GM21723 (cell line): ENCODE measurements around the gene IER3IP1.
"Not testable (repeated sequence)": the region's sequence is repeated elsewhere in the genome, so short reads cannot be mapped to it uniquely, and the experiment has no call there.

Experiments used
- ATAC-seq: cut with Tn5 transposase; IDR thresholded peaks from one replicate; pipeline ENCODE4 v1.9.1; 2021; ENCODE audit warnings: mild to moderate bottlenecking, moderate library complexity; ENCODE audit not compliant: unreplicated experiment

The IER3IP1 gene

DNA sequence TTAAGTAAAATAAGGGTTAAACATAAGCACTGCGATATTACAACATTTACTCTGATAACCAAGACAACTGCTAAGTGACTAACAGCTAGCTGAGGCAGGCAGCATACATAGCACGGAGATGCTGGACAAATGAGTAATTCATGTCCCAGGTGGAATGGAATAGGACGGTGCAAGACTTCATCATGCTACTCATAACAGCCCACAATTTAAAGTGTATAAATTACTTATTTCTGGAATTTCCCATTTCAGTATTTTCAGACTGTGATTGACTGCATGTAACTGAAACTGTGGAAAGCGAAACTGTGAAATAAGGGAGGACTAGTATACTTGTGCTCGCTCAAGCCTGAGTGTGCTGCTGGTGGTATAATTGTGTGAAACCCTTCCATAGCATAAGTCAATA lies 12.9 kb downstream of the IER3IP1 start:
- peak; percentile 73 for ATAC-seq

DNA sequence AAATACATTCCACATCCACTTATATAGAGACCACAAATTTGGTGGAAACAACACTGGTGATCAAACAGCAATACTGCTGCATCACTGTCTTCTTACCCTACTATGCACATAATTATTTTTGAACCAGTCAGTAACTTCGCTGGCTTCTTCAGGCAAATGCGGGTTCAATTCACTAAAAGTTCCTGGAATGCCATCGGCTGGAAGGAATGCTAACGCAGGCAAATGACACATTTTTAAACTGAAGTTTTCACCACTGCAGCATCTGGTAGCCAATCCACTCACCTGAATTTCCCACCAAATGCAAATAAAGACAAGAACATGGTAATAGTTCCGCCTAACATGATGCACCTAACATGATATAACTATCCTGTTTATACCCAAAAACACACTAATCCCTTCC lies 15.9 kb downstream of the IER3IP1 start:
- ATAC-seq: no peak

DNA sequence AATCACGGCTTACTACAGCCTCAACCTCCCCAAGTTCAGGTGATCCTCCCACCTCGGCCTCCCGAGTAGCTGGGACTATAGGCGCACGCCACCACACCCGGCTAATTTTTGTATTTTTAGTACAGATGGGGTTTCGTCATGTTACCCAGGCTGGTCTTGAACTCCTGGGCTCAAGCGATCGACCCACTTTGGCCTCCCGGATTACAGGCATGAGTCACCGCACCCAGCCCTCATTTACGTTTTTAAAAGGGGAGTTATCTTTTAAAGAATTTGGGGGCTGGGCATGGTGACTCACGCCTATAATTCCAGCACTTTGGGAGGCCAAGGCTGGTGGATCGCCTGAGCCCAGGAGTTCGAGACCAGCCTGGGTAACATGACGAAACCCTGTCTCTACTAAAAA lies 17.8 kb downstream of the IER3IP1 start:
- not testable (repeated sequence) for ATAC-seq

DNA sequence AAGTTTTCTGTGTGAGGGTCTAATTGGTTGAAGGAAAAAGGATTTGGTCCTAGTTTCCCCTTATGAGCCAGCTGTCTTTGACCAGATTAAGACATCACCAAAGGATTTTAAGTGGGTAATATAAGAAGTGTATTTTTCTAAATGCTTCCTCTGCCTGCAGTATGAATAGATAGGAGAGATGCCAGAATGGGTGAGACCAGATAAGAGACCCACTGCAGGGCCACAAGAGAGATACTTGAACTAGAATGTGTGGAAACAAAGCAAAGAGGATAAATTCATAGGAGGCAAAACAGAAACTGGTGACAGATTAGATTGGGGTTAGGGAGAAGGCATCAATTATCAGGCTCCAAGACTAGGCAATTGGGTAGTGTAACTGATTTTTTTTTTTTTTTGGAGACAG lies 24.7 kb downstream of the IER3IP1 start:
- ATAC-seq: no peak

DNA sequence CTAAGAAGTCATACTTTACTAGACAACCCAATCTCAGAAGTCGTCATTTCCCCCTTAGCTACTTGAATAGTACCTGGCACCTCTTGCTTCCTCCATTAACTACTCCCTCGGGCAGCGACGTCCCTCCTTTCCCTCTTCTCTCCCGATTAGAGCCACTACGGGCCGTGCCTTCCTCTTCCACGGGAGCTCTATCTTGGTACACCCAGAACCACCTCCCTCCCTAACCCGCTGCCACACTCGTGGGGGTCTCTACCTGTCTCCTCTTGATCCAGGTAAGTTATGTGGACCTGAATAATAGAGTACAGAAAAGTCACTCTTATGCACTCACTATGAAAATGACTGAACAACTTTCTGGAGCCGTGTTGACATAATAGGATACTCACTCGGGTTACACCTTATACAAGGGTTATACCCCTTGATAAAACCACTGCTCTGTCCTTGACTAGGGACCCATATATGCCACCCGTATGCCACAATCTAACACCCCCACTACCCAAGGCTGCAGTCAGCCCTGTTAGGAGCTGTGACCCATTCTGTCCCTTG lies 25.3 kb downstream of the IER3IP1 start:
- ATAC-seq: peak; percentile 18

DNA sequence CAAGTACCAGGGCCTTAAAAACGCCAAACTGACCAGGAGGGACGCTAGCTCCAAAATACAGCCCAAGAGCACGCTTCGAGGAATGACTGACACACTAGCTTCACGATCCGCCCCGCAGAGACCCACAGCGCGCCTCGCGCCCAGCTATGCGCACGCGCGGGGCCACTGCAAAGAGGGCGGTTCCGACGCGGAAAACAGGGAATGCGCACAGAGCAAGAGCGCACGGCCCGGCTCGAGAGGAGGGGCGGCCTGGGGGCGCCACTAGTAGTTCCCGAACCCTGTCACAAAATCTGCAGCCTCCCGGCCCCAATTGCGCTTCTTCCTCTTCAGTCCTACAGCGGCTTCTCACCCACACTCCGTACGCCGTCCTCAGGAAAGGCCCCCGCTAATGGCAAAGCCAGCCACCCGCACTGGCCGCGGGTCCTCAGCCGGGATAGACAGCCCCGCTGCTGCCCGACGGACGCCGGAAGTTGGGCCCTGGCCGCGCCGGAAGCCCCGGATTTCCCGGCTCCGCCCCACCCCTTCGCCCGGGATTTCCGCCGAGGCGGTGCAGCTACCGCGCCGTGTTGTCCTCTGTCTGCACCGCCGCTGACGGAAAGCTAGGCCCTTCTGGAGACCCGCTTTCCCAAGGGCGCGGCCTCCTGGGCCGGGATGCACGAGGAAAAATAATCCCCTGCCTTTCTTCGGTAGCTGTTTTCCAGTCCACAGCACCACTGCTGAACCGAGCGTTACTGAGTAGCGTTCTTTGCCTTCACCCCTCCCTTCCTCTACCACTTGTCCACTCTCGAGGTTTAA lies 25.9 kb downstream of the IER3IP1 start, which contains the start of gene HDHD2:
Gene HDHD2 (minus strand): TSS at position 472 of the 795 bp plus-strand sequence. CDS start 14,061 bp downstream, outside the sequence.
- ATAC-seq: peak; percentile 91

DNA sequence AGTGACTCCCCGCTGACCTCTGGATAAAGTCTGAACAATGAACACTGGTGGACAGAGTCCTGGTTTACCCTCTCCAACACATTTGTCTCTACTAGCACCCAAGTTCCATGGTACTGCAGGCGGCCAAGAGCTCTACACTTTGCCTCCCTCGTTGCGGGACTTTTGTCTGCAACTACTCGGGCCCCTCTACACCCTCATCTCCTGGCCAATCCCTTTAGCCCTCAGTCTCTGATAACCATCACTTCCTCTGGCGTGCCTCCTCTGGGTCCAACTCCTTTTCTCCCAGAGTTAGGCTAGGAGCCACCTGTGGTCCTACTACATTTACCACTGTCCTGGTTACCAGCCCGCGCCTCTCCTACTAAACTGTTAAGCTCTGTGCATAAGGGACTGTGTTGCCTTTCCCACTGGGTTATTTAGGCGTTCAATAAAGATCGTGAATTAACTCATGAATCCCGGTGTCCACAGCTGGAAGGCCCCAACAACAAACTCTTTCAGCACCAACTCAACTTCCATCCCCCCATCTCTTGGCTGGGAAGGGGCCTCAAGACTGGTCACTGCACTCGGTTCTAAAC lies 26.6 kb downstream of the IER3IP1 start:
- no peak for ATAC-seq

DNA sequence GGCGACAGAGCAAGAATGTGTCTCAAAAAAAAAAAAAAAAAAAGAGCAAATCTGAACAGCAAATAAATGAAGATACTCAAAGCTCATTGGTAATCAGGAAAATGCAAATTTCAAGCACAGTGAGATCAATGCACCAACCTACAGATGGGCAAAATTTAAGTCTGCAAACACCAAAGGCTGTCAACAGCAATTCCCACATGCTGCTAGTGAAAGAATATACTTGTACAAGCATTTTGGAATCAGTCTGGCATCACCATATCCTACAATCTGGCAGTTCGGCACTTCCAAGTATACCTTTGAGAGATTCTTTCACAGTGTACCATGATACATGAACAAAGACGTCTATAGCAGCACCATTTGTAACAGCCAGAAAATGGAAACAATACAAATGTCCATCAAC lies 30.0 kb downstream of the IER3IP1 start:
- no peak for ATAC-seq

DNA sequence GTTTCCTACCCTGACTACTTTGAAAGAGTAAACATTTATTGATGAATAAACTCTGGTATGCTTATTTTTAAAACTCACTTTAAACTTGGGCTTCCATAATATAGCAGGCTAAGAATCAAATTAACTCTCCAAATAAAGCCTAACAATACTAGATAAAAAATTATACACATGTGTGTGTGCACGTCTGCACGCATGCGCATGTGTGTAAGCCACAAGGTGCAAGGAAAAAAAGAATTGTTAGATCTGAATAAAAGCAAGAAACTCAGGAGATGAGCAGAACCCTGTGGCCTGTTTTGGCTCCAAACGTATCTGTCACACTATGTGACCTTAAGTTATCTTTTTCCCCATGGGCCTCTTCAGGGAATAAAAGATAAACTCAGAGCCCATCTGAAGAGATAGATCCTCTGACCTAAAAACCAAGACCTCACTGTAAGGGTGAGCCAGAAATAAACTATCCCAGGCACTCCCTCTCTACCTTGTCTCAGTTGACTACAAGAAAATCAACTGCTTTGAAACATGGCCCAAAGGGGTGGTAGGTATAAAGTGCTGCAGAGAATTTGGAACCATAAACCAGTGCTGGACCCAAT lies 32.2 kb downstream of the IER3IP1 start:
- no peak for ATAC-seq

DNA sequence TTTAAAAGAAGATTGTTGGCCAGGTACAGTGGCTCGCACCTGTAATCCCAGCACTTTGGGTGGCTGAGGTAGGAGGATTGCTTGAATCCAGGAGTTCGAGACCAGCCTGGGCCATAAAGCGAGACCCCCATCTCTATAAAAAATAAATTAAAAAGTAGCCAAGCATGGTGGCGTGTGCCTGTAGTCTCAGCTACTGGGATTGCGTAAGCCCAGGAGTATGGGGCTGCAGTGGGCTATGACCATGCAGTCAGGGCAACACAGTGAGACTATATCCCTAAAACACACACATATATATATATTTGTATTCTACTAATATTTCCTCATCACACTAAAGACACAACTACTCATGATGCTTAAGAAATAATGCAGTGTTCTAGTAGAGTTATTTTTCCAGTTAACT lies 33.0 kb downstream of the IER3IP1 start:
- no peak for ATAC-seq

DNA sequence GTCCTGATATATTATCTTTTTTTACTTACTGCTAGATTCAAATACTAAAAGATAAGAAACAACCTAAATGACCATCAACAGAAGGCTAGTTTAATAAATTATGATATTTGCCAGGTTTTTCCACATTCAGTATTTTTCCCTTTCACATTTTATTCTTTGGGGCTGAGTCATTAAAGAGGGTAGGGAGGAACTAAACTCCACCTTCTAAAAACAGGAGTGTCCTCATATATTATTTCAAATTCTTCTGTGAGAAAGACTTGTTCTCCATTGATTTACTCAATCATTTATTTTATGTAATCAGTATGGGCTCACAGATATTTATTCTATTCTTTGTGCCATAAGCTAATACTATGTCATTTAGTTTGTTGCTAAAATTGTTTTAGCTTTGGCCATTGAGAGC lies 34.9 kb downstream of the IER3IP1 start:
- no peak for ATAC-seq

DNA sequence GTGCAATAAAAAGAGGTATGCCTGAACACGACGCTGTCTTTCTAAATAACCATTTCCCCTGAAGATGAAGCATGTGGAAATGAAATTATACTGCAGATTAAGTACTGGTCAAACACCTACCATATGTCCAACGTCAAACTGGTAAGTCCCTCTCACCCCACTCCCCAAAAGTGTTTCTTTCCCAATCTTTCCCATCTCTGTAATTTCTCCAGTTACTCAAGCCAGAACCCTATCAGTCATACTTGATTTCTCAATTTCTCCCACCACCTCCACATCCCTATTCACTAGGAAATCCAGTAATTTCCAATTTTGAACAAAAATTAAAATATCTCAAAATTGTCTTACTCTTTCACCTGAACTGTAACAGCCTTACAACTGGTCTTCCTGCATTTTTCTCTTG lies 55.0 kb downstream of the IER3IP1 start:
- ATAC-seq: no peak

DNA sequence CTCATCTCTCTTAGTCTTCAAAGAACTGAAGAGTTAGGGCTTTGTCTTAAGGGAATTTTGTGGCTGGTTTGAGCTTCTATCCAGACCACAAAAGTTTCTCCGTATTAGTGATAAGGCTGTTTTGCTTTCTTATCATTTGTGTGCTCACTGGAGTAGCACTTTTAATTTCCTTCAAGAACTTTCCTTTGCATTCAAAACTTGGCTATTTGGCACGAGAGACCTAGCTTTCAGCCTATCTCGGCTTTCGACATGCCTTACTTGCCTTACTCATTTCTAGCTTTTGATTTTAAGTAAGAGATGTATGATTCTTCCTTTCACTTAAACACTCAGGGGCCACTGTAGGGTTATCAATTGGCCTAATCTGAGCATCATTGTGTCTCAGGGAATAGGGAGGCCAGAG lies 55.7 kb downstream of the IER3IP1 start:
- peak; percentile 91 for ATAC-seq

DNA sequence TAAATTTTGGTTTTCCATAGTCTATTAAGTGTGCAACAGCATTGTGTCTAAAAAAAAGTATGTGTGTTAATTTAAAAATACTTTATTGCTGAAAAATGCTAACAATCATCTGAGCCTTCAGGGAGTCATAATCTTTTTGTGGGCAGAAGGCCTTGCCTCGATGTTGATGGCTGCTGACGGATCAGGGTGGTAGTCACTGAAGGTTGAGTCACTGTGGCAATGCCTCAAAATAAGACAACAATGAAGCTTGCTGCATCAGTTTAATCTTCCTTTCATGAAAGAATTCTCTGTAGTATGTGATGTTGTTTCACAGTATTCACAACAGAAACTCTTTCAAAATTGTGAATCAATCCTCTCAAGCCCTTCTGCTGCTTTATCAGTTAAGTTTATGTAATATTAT lies 57.2 kb downstream of the IER3IP1 start:
- ATAC-seq: no peak

DNA sequence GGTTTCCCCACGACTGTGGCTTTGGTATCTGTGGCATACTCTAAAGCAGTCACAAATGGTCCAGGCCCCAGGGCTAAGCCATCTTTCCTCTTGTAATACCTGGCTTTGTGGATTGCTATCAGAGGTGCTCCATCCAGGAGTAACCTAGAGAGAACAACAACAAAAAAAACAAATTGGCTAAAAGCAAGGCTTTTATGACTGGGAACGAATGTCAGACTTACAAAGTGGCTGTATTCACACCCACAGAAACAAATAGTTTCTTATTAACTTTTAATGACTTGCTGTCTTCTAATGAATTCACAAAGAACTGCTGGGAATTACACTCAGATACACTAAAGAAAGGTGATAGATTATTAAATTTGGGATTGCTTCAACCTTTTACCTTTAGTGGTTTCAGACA lies 61.0 kb downstream of the IER3IP1 start:
- ATAC-seq: no peak

DNA sequence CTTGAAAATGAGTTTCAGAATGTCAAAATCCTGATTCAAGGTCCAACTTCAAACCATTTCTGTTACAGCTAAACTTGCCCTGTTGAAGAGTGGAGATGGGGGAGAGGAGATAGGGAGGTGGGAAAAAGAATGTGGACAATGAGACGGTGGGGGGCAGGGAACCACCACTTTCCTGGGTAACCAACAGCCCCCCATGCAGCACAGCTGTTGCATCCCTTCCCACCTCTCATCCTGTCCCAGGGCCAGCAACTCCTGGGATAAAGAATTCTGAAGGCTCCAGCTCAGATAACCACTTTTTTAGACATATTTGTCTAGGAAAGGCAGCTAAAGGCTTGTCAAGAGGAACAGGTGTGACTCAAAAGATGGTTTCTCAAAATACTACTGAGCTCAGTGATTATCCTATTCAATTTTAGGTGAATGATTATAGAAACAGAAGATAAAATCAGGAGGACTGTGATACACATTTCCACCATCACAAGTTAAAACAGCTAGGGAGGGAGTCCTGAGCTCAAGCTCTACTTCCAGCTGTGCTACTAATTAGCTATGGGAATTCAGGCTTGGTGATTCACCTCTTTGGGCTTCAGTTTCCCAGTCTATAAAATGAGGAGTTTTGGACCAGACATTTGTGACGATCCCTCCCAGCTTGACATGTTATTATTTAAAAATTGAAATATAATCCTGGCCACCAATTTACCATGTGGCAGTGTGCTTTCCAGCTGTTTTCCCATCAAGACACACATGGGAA lies 62.2 kb downstream of the IER3IP1 start:
- ATAC-seq: no peak

DNA sequence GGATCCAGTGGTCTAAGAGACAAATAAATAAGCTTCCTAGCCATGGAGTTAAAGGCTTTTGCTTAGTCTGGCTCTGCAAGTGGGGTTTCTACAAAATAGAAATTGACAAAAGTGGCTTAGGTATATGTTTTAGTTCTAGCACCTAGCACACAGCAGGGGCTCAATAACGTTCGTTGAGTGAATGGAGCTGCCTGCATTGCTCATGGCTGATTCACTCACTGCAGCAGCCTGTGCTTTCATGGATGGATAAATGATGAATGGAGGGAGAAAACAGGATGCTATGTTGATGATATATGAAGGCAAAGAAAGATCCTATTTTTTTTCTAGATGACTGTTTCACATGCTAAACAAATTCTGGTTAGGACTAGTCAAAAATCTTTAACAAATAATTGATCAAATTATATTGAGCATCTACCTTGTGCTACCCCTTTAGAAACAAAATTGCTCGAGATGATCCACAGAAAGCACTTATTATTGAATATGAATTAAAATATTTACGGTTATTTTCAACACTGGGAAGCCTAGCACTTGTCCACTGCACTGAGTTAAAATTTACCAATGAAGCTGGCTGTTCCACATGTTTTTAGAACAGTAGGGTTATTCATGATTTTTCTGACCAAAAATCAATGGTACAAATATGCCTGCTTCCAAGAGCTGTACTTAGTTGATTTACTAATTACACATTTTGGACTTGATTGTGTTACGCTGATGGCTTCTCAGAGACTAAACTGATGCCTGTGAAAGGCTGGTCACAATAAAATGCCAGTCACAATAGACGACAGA lies 65.5 kb downstream of the IER3IP1 start:
- ATAC-seq: no peak

DNA sequence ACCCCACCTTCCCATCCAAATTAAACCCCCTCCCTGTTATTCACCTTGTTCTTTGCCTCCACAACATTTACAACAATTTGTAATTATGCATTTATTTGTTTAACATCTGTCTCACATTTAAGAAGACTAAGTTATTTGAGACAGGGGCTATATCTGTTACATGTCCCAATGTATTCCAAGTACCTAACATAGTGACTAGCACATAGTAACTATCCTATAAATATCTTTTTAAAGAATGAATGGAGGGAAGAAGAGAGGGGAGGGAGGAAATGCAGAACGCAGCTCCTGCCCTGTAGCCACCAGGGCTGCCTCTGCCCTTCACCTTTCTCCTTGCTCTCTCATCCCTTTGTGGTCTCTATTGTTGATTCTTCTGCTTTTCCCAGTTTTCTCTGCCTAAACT lies 66.4 kb downstream of the IER3IP1 start:
- no peak for ATAC-seq

DNA sequence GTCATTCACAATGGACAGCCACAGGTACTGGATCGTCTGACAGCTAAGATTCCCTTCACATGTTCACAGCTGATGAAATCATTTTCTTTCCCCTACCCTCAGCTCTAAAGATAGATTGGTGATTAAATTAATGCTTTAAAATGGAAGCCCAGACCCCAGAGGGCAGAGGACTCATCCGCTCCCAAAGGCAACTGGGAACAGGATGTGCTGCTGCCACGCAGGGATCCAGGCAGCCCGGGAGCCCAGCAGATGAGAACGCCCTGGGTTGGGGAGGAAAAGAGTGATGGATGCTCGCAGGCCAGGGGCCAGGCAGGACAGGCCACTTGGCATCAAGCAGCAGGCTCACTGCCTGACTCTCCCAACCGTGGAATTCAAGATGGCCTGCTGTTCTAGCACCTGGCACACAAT lies 67.2 kb downstream of the IER3IP1 start:
- no peak for ATAC-seq

DNA sequence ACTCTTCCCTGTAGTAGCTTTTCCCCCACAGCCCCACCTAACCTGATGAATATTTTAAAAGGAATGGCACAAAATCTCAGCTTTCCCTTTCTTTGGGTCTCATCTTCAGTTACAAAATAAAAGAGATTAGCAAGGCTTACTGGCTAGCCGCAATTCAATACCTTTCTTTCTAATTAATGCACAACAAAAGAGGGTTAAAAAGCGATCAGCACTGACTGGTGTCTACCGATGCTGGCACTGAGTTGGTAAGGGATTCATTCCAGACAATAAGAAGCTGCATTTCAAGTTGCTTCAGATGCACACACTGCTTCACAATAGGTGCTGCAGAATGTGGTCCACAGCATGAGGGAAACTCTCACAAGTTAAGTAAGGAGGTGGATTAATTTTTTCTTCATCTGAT lies 67.8 kb downstream of the IER3IP1 start:
- ATAC-seq: no peak
